HEK293 (cell line): ENCODE measurements around the gene CTNNBL1.

ENCODE experiments used
- CTCF ChIA-PET: fragments of 350-600 bp; formaldehyde crosslinking; extraction: SDS; loops from one replicate; lab custom pipeline; 2021; ENCODE audit warnings: antibody characterized with exemption; lab: Yijun Ruan, JAX
- POLR2A ChIA-PET: fragments of 300-600 bp; formaldehyde crosslinking; extraction: SDS; loops from one replicate; lab custom pipeline; 2020; ENCODE audit warnings: antibody characterized with exemption, inconsistent platforms; lab: Yijun Ruan, JAX
- H3K27ac ChIP-seq: fragments of 200-500 bp; sonication (Bioruptor generic); 2 replicates; pipeline ENCODE4 v1.5.1; 2014; ENCODE audit warnings: low read depth, low read length, control low read depth, inconsistent platforms; ENCODE audit errors: extremely low read depth
- H3K36me3 ChIP-seq, 2 experiments: fragments of 200-500 bp in 1 of 2; sonication (Bioruptor generic) in 1 of 2; 1 replicate in 1 of 2; 2 replicates in 1 of 2; pipeline ENCODE4 v1.5.1; 2014 to 2017; ENCODE audit warnings: inconsistent platforms in 2 of 2, low read length in 2 of 2; ENCODE audit not compliant: control insufficient read depth in 2 of 2, insufficient read depth in 1 of 2
- H3K4me1 ChIP-seq: fragments of 200-500 bp; sonication (Bioruptor generic); 2 replicates; pipeline ENCODE4 v1.5.1; 2014; ENCODE audit warnings: mild to moderate bottlenecking, low read length, inconsistent platforms; ENCODE audit not compliant: control insufficient read depth, insufficient read depth
- H3K4me3 ChIP-seq: 2 replicates; pipeline ENCODE4 v1.5.1; 2011; ENCODE audit warnings: low read depth, mild to moderate bottlenecking, control low read depth, low read length, moderate library complexity
- H3K9me3 ChIP-seq: fragments of 200-500 bp; sonication (Bioruptor generic); 2 replicates; pipeline ENCODE4 v1.5.1; 2014; ENCODE audit warnings: low read depth, low read length, inconsistent platforms; ENCODE audit not compliant: control insufficient read depth, insufficient read depth
- HOXC10 ChIP-seq: sonication (generic); formaldehyde crosslinking; IDR thresholded peaks from 2 replicates; pipeline ENCODE4 v1.8.1; 2023; ENCODE audit warnings: mild to moderate bottlenecking, missing genetic modification reagents
- SETDB1 ChIP-seq: IDR thresholded peaks from one replicate; pipeline ENCODE4 v1.6.1; 2017; ENCODE audit warnings: mild to moderate bottlenecking, low read length, moderate library complexity, mixed read lengths; ENCODE audit not compliant: insufficient read length
- WT1 ChIP-seq: fragments of 450-650 bp; formaldehyde crosslinking; IDR thresholded peaks from 2 replicates; pipeline ENCODE4 v1.5.1; 2016; ENCODE audit warnings: missing biosample characterization, missing genetic modification characterization
- ZEB2 ChIP-seq: fragments of 450-650 bp; formaldehyde crosslinking; IDR thresholded peaks from 2 replicates; pipeline ENCODE4 v1.5.1; 2016; ENCODE audit warnings: missing biosample characterization, missing genetic modification characterization
- ZFP69B ChIP-seq: fragments of 450-650 bp; formaldehyde crosslinking; IDR thresholded peaks from 2 replicates; pipeline ENCODE4 v1.5.1; 2016; ENCODE audit warnings: missing biosample characterization, missing genetic modification characterization
- ZNF140 ChIP-seq: fragments of 450-650 bp; formaldehyde crosslinking; IDR thresholded peaks from 2 replicates; pipeline ENCODE4 v1.5.1; 2016; ENCODE audit warnings: missing biosample characterization, missing genetic modification characterization
- ZNF146 ChIP-seq: fragments of 450-650 bp; formaldehyde crosslinking; IDR thresholded peaks from 2 replicates; pipeline ENCODE4 v1.5.1; 2016; ENCODE audit warnings: missing biosample characterization, missing genetic modification characterization
- ZNF157 ChIP-seq: fragments of 450-650 bp; formaldehyde crosslinking; IDR thresholded peaks from 2 replicates; pipeline ENCODE4 v1.5.1; 2016; ENCODE audit warnings: missing biosample characterization, missing genetic modification characterization
- ZNF23 ChIP-seq: fragments of 450-650 bp; formaldehyde crosslinking; IDR thresholded peaks from 2 replicates; pipeline ENCODE4 v1.5.1; 2016; ENCODE audit warnings: missing biosample characterization, missing genetic modification characterization, borderline replicate concordance
- ZNF335 ChIP-seq: fragments of 450-650 bp; formaldehyde crosslinking; conservative IDR thresholded peaks from 2 replicates; pipeline ENCODE4 v1.5.1; 2016; ENCODE audit warnings: missing biosample characterization, missing genetic modification characterization
- ZNF362 ChIP-seq: fragments of 450-650 bp; formaldehyde crosslinking; IDR thresholded peaks from 2 replicates; pipeline ENCODE4 v1.5.1; 2016; ENCODE audit warnings: missing biosample characterization, missing genetic modification characterization
- ZNF549 ChIP-seq: fragments of 450-650 bp; IDR thresholded peaks from 2 replicates; pipeline ENCODE4 v1.5.1; 2018; ENCODE audit warnings: missing biosample characterization, missing genetic modification characterization, mild to moderate bottlenecking, inconsistent platforms, moderate library complexity
- ZNF704 ChIP-seq: fragments of 450-650 bp; formaldehyde crosslinking; IDR thresholded peaks from 2 replicates; pipeline ENCODE4 v1.5.1; 2016; ENCODE audit warnings: missing biosample characterization, missing genetic modification characterization
- ZSCAN23 ChIP-seq: fragments of 450-650 bp; formaldehyde crosslinking; IDR thresholded peaks from 2 replicates; pipeline ENCODE4 v1.5.1; 2016; ENCODE audit warnings: missing biosample characterization, missing genetic modification characterization
- TF ChIP-seq, protein P1 (sequence below): fragments of 450-650 bp; formaldehyde crosslinking; IDR thresholded peaks from 2 replicates; pipeline ENCODE4 v1.5.1; 2016; ENCODE audit warnings: missing biosample characterization, missing genetic modification characterization
- TF ChIP-seq, protein P2 (sequence below): fragments of 450-650 bp; formaldehyde crosslinking; optimal IDR thresholded peaks from 2 replicates; pipeline ENCODE3; 2016; ENCODE audit warnings: missing biosample characterization, mild to moderate bottlenecking, missing genetic modification characterization
- TF ChIP-seq, protein P3 (sequence below): fragments of 450-650 bp; formaldehyde crosslinking; IDR thresholded peaks from 2 replicates; pipeline ENCODE4 v1.5.1; 2016; ENCODE audit warnings: missing biosample characterization, missing genetic modification characterization, borderline replicate concordance

Gene CTNNBL1

DNA sequence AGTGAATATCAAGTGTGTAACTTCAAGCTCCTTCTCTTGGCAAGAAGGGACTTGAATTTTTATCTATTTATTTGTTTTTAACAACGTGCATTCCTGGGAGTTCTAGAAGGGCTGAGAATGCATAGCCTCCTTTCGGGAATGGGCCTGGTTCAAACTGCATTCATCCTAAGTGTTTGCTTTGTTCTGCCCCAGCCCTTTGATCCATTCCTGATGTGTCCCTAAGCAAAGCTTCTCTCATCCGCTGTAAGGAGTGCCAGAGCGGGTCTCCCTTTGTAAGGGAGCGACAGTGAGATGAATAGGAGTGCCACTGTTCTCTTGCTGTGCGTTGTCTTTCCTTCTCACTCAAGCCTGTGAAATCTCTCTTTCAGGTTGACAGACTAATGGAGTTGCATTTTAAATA lies 148.1 kb downstream of the CTNNBL1 start (continued):
- TF ChIP-seq, protein P1, sequence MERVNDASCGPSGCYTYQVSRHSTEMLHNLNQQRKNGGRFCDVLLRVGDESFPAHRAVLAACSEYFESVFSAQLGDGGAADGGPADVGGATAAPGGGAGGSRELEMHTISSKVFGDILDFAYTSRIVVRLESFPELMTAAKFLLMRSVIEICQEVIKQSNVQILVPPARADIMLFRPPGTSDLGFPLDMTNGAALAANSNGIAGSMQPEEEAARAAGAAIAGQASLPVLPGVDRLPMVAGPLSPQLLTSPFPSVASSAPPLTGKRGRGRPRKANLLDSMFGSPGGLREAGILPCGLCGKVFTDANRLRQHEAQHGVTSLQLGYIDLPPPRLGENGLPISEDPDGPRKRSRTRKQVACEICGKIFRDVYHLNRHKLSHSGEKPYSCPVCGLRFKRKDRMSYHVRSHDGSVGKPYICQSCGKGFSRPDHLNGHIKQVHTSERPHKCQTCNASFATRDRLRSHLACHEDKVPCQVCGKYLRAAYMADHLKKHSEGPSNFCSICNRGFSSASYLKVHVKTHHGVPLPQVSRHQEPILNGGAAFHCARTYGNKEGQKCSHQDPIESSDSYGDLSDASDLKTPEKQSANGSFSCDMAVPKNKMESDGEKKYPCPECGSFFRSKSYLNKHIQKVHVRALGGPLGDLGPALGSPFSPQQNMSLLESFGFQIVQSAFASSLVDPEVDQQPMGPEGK (tag by site-specific recombination), result no peak

- Histone ChIP-seq H3K9me3 (no peaks in the 10 kb centered on the region), H3K4me1 (peaks cover 4% of the 10 kb centered on the region; the same call in 1 of the 2 replicates), H3K4me3 (no peak overlapping the region), H3K27ac (no peak overlapping the region), H3K36me3 (peaks cover 0 to 15% of the 10 kb centered on the region in 2 experiments; a peak in 1 of 3 replicates)
- ChIA-PET POLR2A (no interaction called here), CTCF (no interaction called here)
- TF ChIP-seq ZFP69B (tag by site-specific recombination) (no peak), ZNF704 (tag by site-specific recombination) (no peak), ZNF362 (tag by site-specific recombination) (no peak), SETDB1 (no peak), WT1 (no peak), ZSCAN23 (tag by site-specific recombination) (no peak), ZNF157 (tag by site-specific recombination) (no peak), ZNF23 (no peak), HOXC10 (no peak)
- TF ChIP-seq, protein P2, sequence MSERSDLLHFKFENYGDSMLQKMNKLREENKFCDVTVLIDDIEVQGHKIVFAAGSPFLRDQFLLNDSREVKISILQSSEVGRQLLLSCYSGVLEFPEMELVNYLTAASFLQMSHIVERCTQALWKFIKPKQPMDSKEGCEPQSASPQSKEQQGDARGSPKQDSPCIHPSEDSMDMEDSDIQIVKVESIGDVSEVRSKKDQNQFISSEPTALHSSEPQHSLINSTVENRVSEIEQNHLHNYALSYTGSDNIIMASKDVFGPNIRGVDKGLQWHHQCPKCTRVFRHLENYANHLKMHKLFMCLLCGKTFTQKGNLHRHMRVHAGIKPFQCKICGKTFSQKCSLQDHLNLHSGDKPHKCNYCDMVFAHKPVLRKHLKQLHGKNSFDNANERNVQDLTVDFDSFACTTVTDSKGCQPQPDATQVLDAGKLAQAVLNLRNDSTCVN, result no peak
- TF ChIP-seq, protein P3, sequence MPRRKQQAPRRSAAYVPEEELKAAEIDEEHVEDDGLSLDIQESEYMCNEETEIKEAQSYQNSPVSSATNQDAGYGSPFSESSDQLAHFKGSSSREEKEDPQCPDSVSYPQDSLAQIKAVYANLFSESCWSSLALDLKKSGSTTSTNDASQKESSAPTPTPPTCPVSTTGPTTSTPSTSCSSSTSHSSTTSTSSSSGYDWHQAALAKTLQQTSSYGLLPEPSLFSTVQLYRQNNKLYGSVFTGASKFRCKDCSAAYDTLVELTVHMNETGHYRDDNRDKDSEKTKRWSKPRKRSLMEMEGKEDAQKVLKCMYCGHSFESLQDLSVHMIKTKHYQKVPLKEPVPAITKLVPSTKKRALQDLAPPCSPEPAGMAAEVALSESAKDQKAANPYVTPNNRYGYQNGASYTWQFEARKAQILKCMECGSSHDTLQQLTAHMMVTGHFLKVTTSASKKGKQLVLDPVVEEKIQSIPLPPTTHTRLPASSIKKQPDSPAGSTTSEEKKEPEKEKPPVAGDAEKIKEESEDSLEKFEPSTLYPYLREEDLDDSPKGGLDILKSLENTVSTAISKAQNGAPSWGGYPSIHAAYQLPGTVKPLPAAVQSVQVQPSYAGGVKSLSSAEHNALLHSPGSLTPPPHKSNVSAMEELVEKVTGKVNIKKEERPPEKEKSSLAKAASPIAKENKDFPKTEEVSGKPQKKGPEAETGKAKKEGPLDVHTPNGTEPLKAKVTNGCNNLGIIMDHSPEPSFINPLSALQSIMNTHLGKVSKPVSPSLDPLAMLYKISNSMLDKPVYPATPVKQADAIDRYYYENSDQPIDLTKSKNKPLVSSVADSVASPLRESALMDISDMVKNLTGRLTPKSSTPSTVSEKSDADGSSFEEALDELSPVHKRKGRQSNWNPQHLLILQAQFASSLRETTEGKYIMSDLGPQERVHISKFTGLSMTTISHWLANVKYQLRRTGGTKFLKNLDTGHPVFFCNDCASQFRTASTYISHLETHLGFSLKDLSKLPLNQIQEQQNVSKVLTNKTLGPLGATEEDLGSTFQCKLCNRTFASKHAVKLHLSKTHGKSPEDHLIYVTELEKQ (tag by site-specific recombination), result no peak
These were observed 151.4 kb downstream of the CTNNBL1 start for GRCh38 chr20:37845241-37845681.

GRCh38 chr20:37845878-37846277 lies 152.0 kb downstream of the CTNNBL1 start:
- no peaks in the 10 kb centered on the region for H3K9me3 ChIP-seq
- H3K4me1 ChIP-seq, result 0 out of 2 replicates have a peak, but pooled peaks cover 3% of the 10 kb centered on the region
- H3K27ac ChIP-seq, result no peak overlapping the region
- POLR2A ChIA-PET, result no interaction called here
- CTCF ChIA-PET, result no interaction called here
- no peak for TF ChIP-seq ZNF140 (tag by site-specific recombination)
- no peak for TF ChIP-seq ZNF549 (tag by site-specific recombination)
- no peak for TF ChIP-seq ZNF146 (tag by site-specific recombination)
- no peak for TF ChIP-seq ZNF335
- TF ChIP-seq ZEB2 (tag by site-specific recombination), result no peak
- no peak overlapping the region for H3K4me3 ChIP-seq
- peaks cover 0 to 15% of the 10 kb centered on the region in 2 experiments; a peak in 1 of 3 replicates for H3K36me3 ChIP-seq
